GM21529 (cell line): Measurements from ENCODE around the gene GOLGA8B.
A peak's percentile ranks its signal among the peaks of the same experiment; 100 is the strongest.
"Not testable (repeated sequence)": the region's sequence is repeated elsewhere in the genome, so short reads cannot be mapped to it uniquely, and the experiment has no call there.

ENCODE experiments used
- ATAC-seq: cut with Tn5 transposase; IDR thresholded peaks from one replicate; pipeline ENCODE4 v1.9.1; 2021; ENCODE audit not compliant: unreplicated experiment

Gene GOLGA8B

GRCh38 chr15:34583399-34584329 is at the start of gene GOLGA8B:
GOLGA8B (minus strand) TSS chr15:34583651; CDS start chr15:34535912, 47,739 bp downstream.
- ATAC-seq, result peak; percentile 67

GRCh38 chr15:34633165-34633564 is 49.7 kb upstream of the GOLGA8B start:
- ATAC-seq, result not testable (repeated sequence)

DNA sequence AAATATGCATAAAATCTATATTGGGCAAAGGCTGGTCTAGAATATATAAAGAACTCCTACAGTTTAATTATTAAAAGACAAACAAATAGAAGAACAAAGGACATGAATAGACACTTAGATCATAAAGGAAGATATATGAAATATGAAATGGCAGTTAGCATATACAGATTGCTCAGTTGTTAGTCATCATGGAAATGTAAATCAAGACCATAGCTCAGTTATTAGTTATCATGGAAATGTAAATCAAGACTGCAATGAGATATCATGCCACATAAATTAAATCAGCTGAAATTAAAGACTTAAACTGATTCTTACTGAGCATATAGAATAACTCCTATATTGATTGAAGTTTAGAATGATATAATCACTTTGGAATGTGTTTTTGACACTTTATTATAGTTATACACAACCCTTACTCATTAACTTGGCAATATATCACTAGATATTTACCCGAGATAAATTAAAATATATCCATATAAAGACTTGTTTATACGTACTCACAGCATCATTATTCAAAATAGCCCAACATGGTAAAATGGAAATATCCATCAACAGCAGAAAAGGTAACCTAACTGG is 45.2 kb upstream of the GOLGA8B start:
- no peak for ATAC-seq

GRCh38 chr15:34625007-34625406 is 41.6 kb upstream of the GOLGA8B start:
- no peak for ATAC-seq

DNA sequence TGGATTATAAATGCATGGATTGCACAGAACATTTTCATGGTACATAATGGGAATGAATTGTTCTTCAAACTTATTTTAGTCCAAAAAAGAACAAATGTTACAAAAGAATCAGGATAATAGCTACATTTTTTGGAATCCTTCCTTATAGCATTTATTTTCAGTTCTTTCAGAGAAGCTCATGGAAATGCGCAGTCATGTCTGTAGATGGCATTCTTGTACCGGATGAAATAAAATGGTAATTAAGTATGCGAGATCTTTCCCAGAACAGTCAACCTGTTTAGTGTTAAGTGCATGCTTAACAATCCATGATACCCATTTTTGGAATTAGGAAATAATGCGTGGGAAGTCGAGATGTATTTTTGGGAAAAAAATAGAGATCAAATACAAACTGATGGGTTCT is 38.2 kb upstream of the GOLGA8B start:
- no peak for ATAC-seq

DNA sequence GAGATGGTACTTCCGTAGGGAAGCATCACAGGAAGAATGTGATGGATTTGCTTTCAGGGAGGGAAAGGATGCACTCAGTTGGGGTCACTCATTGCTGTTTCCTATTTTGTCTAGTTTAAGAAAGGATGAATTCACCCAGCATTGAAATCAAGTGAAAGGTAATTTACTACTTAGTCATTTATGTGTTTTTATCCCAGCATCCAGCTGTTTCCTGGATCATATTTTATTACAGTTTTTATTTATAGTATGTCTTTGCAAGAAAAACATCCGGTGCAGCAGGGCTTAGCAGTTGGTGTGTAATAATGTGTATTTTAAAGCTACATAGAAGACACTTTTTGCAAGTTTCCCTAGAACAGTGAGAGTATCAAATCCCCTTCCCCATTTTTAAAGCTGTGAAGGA is 37.4 kb upstream of the GOLGA8B start:
- no peak for ATAC-seq

DNA sequence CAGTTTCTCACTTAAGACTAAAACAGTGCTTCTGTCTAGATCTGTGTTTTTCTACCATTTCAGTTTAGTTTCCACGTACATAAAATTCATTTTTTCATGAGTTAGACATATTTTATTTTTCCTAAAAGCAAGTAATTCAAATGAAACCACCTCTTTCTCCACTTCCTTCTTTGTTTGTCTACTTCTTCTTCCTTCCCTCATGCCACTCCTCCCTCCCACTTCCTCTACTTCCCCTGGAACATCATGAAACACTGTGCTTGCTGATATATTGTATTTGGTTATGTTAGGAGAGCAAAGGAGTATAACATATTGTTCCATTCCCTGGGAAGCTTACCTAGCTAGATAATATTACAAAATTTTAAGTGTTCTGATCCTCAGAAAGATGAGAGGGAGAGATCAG is 36.7 kb upstream of the GOLGA8B start:
- ATAC-seq, result no peak

- ATAC-seq, result no peak
Measured at GRCh38 chr15:34619151-34619550, 35.7 kb upstream of the GOLGA8B start.

DNA sequence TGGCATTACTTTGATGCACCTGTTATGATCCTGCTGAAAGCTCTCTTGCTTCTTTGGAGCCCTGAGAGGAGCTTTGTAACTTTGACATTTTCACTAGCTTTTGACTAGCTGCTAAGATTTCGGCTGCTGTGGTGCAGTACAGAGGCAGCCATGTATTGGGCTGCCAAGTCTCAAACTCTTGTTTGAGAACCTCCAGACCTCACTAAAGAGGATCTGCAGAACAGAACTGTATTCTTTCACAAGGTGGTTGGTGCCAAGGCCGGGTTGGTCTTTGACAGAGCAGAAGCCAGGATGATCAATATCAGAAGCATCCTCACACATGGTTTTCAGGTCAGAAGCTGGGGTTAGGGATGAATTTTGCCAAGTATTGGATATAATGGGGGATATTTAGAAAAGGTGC is 34.6 kb upstream of the GOLGA8B start:
- no peak for ATAC-seq

DNA sequence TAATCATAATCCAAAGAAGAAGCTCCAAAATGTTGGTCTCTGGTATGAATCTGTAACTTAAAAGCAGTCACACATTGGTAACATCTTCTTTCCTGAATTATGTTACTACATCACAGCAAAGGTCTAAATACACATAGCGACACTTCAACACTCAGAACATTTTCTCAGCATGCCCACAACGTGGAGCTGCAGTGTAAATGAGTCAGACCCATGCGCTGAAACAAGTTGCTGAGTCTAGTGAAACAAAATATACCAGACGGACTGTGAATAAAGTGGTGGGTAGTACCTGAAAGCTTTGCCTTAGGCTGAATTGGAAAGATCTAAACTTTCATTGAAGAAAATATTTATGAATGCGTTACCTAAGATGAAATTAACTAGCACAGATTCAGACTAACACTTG is 33.2 kb upstream of the GOLGA8B start:
- no peak for ATAC-seq

GRCh38 chr15:34613997-34614396 is 30.5 kb upstream of the GOLGA8B start:
- no peak for ATAC-seq

DNA sequence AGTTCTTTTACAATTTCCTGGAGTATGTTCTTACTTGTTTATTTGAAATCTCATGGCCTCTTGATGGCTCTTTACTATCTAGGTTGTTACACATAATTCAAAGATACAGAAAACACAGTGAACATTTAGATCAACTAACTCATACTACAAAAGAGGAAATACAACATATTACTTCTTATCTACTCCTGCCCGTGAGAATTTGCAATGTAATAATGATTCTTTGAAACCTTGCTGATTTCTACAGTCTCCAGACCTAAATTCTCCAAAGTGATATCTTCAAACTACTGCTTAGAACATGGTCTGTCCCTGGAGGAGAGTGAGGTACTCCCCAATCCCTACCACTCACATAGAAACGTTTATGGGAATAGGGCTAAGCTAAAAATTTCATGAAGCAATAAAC is 29.9 kb upstream of the GOLGA8B start:
- no peak for ATAC-seq

DNA sequence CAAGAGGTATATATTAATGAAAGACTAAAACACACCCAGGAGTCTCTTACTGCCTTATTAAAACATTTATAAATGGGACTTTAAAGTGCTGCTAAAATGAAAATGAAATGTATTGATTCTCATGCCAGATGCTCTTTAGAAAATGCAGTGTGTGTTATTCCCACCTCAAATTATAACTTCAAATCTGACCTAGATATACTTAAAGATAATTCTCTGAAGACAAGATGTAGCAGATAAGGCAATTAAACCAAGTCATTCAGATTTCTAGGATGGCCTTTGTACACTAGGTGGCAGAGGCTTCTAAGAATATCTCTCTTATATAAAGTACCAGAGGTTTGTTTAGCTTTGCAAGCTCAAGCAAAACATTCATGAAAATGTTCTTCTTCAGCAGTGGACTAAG is 26.9 kb upstream of the GOLGA8B start:
- no peak for ATAC-seq

- ATAC-seq, result no peak
Measured at GRCh38 chr15:34609102-34610057, 25.9 kb upstream of the GOLGA8B start.

DNA sequence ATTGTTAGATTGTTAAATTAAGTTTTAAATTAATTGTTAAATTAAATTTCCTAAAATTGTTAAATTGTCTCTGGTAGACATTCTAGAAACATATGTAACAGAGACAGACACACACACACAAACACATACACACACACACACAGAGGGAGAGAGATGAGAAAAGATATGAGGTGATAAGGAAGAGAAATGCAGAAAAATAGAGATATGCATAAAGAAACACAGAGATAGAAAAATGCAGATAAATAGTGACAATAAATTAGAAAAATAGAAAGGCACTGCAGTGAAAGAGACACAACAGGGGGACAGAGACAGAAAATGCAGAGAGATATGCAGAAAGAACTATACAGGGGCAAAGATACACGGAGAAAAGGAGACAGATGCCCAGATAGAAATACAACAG is 25.1 kb upstream of the GOLGA8B start:
- ATAC-seq, result no peak

DNA sequence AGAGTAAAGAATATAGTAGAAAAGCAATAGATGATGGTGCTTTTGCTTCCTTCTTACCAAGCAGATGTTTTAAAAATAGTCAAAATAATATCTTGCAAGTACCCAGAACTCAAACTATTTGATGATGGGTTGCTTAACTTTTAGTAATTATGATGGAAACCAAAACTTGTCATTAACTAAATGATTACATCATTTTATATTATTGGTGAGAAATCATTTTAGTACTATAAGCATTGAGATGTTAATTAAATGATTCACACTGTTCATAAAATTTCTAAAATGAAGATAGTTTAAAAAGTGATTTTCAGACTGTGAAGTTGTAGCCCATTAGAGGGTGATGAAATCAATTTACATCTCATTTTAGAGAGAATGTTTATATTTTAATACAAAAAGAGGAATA is 24.4 kb upstream of the GOLGA8B start:
- ATAC-seq, result no peak

GRCh38 chr15:34606545-34606944 is 23.1 kb upstream of the GOLGA8B start:
- ATAC-seq, result no peak

- ATAC-seq, result no peak
Measured at GRCh38 chr15:34606131-34606530, 22.7 kb upstream of the GOLGA8B start.

GRCh38 chr15:34603095-34603494 is 19.6 kb upstream of the GOLGA8B start:
- no peak for ATAC-seq

- ATAC-seq, result no peak
Measured at GRCh38 chr15:34600923-34601322, 17.5 kb upstream of the GOLGA8B start.

GRCh38 chr15:34598799-34599585 is 15.5 kb upstream of the GOLGA8B start:
- ATAC-seq, result no peak
